ENCODE measurements around the gene TTC22.
"Not testable (repeated sequence)": the region's sequence is repeated elsewhere in the genome, so short reads cannot be mapped to it uniquely, and the experiment has no call there.

TTC22 gene

DNA sequence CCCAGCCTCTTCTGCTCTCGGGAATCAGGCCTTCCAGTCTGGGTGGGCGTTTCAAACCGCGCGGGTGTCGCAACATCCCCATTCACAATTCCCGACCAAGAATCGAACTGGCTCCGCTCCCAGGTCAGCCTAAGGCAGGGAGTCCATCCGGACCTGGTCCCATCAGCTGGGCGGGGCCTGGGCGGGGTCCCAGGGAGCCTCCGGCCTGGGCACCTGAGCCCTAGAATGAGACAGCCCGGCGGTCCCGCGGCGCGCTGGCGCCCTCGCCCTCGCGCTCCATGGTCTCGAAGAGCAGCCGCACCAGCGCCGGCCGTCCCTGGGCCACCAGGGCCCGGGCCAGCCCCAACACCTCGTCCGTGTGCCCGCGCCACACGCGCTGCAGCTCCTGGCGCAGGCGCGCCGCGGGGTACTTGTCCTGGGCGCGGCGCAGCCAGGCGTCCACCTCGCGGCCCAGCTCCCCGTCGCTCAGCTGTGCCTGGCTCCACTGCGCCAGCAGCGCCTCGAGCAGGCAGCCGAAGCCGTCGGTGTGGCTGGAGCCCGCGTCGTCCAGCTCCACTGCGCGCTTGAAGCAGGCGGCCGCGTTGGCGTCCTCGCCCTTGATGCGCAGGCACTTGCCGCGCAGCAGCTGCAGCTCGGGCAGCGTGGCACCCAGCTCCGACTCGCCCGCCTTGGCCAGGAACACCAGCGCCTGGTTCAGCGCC is 19.9 kb downstream of the TTC22 start:
- no peak for DNase-seq

GRCh38 chr1:54777431-54777830 is 23.7 kb downstream of the TTC22 start:
- no peak for DNase-seq

DNA sequence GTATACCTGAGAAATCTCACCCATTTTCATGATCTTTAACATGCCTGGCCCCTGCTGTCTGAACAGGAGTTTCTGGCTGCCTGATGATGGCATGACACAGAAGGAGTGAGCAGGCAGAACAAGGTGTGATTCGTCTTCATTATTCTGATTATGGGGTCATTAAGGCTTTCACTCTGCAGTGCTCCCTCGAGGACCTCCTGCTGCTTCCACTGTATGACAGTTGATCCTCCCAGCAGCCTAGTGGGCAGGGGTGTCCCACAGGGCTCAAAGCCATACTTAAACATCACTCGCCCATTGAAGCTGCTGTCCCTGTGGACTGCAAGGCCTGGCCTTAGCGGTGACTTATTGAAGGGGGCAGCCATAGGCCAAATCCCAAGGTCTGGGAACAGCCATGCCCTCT is 24.1 kb downstream of the TTC22 start:
- DNase-seq = no peak

GRCh38 chr1:54775828-54776721 is 25.0 kb downstream of the TTC22 start:
- DNase-seq = not testable (repeated sequence)

DNA sequence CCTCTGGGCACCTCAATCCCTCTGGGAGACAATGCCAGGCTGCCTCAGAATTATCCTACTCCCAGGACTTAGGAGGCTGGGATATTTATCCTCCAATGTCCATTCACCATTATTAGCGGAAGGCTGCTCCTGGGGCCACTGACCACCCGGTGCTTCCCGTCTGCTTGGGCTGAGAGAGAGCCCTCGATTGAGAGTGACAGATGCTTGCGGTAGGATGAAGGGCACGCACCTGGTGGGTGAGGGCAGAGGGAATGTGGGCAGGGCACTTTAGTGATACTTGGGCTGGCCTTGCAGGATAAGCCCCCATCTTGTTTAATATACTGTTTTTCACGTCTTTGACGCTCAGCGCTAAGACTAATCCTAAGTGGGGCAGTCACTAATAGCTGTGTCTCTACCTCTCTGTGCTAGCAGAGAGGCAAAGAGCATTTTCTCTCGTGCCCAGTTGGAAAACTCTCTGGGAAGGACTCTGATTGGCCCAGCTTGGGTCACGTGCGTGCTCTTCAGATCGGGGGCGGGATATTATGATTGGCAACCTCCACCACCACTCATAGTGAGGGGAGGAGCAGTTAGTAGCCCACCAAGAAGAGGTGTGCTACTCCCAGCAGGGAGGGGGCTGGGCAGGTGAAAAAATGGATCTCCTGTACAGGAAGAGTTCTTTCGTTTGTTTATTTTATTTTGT is 26.2 kb downstream of the TTC22 start:
- DNase-seq = no peak

DNA sequence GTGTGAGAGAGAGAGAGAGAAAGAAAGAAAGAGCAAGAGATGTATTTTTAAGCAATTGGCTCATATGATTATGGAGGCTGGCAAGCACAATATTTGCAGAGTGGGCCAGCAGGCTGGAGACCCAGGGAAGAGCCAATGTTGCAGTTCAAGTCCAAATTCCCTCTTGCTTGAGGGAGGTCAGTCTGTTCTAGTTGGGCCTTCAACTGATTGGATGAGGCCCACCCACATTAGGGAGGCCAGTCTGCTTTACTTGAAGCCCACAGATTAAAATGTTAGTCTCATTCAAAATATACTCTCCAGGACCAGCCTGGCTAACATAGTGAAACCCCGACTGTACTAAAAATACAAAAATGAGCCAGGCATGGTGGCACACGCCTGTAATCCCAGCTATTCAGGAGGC is 28.2 kb downstream of the TTC22 start:
- DNase-seq = no peak

- DNase-seq = no peak
Observed at GRCh38 chr1:54768093-54768492, 33.0 kb downstream of the TTC22 start.

DNA sequence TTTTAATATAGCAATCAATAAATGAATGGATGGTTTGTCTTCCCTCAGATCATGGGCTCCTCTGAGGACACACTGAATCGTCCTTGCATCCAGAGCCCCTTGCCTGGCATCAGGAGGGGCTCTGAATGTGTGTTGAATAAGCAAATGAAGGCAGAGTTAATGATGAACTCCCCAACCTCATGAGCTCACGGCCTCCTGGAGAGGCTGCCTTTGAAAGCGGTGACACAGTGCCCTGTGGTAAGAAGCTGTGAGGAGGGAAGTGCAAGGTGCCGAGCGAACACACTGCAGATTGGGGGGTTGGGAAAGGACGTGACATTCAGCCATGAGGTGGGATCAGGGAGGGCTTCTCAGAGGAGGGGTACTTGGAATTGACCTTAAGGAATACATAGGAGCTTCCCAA is 33.6 kb downstream of the TTC22 start:
- no peak for DNase-seq

DNA sequence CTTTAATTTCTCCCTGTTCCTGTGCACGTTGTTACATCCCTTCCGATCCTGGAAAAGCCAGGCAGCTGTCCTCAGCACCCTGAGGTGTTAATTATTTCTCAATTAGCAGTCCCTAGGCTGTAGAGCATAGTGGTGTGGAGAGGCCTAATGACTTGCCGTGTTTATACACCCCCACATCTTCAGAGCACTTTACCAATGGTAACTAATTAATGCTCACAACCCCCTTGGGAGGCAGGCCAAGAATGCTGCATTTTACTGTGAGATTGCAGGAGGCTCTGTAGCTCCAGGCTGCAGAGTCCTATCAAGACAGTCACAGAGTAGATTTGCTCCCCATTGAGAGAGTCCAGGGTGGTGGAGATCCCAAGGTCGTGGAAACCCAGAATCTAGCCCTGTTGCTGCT is 34.4 kb downstream of the TTC22 start:
- no peak for DNase-seq

DNA sequence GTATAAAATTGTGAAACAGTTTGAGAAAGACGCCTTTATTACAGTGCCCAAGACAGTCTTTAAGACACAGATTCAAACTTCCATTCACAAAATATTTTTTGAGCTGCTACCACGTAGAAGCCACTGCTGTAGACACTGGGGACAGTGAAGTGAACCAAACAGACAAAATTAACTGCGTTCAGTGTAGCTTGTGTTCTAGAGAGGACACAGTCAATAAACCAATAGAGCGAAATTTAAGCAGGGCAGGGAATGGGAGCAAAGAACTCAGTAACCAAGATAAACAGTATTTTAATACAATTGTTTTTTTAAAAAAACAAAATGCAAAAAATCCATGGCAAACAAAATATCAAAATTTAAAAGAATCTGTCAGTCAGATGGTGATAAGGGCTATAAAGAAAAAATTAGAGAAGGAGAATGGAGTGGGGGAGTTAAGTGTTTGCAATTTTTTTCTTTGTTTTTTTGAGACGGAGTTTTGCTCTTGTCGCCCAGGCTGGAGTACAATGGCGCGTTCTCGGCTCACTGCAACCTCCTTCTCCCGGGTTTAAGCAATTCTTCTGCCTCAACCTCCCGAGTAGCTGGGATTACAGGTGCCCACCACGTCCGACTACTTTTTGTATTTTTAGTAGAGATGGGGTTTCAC is 36.1 kb downstream of the TTC22 start:
- DNase-seq = no peak

DNA sequence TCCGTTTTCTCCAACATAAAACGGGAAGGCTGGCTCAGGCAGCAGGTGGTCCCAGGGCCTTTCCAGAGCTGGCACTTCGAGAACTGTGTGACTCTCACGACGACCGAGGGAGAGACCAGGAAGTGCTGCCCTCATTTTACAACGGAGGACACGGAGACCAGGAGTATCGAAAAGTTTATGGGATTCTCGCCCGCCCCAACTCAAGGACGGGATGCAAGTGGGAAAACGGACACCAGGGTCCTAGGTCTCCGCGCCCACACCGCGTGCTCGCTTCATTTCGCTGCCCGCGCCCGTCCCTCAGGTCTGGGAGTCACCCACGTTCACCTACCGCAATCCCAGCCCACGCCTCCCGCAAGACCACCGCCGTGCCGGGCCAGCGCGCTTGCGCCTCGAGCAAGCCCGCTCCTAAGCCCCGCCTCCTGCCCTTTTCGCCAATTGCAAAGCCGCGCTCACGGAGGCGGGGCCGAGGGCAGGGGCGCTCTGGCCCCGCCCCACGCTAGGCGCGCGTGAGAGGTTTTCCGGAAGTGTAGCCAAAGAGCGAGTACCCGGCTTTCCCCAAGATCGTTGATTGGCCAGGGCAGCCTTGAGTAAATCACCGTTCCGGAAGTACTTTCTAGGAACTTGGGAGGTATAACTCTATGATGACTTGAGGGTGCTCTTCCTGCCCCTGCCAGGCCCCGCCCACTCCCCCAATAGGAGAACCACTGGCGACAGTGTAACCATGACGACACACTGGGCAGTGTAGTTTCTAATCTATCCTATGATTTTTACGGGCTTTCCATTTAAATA is 36.8 kb downstream of the TTC22 start, which contains the start of gene PARS2:
Gene PARS2, minus strand, starts transcription at position 391 of the 789 bp plus-strand sequence. CDS start 5,362 bp downstream, outside the sequence.
- peak; percentile 98 for DNase-seq

GRCh38 chr1:54763816-54764132 is 37.3 kb downstream of the TTC22 start:
- DNase-seq = no peak

GRCh38 chr1:54758678-54759348 is 42.3 kb downstream of the TTC22 start:
- DNase-seq = no peak

DNA sequence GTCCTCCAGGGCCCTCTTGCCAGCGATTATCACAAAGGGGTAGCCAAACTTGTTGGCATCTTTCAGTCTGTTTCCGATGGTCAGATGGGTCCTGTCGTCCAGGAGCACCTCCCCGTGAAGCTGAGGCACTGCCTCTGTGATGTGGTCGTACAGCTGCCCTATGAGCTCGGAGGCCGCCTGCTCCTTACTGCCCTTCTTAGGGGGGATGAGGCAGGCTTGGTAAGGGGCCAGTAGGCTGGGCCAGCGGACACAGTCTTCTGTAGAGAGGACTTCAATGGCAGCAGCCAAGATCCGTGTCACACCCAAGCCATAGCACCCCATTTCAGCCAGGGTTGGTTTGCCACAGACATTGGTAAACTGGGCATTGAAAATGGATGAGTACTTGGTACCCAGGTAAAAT is 43.3 kb downstream of the TTC22 start:
- DNase-seq = no peak

DNA sequence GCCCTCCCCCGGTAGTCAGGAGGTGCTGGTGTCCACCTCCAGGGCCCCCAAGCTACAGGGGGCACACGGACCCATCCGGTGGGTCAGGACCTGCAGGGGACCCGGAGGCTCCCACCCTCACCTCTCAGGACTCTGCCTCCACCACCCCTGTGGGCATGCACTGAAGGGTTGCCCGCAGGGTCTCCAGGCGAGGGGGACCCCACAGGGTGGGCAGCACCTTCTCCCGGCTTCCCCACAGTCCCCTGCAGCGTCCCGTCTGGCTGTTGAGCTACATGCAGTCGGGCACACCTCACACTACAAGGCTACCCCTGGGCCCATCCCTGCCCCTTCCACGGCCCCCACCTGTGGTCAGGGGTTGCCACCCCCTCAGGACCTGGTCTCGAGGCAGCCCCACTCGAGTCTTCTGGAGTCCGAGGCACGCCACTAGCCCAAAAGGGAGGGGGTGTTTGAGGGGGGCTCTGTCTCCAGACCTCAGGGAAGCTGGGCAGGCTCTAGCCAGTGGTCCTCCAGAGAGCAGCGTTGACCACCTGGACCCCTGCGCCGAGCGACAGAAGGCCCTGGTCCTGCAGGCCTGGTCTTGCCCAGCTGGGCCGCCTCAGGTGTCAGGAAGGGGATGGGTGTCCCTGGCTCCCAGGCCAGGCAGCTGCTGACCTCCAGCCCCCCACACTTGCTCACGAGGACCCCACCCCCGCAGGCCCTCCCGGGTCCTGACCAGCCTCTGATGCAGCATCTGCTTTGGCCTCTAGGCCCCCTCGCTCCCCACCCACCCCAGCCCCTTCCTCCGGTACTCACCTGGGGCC is 46.4 kb downstream of the TTC22 start:
- no peak for DNase-seq

DNA sequence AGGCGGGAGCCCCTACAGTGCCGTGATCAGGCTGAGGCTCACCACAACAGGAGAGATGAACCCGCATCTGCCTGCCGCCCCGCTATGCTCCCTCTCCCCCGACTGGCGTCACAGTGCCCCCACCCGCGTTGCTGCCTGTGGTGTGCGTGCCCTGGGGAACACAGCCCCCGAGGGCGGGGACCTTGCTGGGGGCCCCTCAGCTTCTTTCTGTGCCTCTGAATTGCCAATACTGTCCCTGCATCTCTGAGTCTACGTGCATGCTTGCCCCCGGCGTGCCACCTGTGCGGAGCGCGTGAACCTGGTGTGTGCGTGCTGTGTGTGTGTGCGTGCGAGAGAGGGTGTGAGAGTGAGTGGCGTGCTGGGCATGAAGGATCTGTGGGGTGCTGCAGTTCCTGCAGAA is 47.1 kb downstream of the TTC22 start:
- no peak for DNase-seq

- no peak for DNase-seq
Observed at GRCh38 chr1:54751426-54751825, 49.7 kb downstream of the TTC22 start.

GRCh38 chr1:54750596-54750995 is 50.5 kb downstream of the TTC22 start:
- DNase-seq = no peak

DNA sequence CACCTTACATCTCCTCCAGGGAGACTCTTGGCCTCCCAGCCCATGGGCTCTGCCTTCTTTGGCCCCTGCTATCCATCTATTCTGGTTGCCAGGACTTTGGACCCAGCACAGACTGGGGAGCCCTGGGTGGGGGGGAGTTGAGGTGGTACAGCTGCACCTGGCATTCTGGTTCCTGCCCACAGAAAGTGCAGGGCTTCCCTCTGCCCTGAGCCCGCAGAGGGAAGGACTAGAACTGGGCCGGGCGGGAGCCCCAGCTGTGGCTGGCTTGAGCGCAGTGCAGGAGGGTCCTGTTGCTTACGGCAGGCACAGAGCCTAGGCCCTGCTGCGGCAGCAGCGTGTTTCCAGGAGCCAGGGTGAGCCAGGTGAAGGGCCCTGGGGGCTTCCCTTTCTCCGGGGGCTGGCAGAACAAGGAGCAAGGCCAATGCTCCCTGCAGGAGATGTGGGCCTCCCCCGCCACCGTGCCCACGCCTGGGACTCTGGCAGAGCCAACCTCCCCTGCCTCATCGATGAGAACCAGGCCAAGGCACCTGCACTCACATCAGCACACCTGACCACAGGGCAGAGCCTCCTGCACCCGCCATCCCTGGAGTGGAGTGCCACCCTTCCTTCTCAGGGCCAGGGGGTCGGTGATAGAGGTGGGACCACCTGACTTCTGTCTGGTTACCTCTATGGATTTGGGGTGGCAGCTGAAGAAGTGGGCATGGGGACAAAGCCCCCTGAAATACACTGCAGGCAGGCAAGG is 52.9 kb downstream of the TTC22 start:
- DNase-seq = no peak

DNA sequence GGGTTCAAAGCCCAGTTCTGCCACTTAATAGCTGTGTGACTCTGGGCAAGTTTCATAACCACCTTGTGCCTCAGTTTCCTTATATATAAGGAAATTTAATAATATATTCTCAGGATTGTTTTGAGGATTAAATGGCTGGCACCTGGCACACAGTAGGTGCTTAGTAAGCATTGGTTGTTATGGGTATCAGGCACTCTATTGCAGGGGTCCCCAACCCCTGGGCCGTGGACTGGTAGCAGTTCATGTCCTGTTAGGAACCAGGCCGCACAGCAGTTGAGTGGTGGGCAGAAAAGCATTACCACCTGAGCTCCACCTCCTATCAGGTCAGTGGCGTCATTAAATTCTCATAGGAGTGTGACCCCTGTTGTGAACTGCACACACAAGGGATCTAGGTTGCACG is 55.3 kb downstream of the TTC22 start:
- DNase-seq = no peak
